ENCODE results near the gene TTC13. TPM values are rescaled to one million over a fixed set of nuclear protein-coding genes. Genes with fewer than 3 reads are reported as not detected.
A peak's percentile ranks its signal among the peaks of the same experiment; 100 is the strongest.

TTC13 gene
- polyA plus RNA-seq, 3 donors, result 9.2 to 24.4 (median 10.8) TPM

DNA sequence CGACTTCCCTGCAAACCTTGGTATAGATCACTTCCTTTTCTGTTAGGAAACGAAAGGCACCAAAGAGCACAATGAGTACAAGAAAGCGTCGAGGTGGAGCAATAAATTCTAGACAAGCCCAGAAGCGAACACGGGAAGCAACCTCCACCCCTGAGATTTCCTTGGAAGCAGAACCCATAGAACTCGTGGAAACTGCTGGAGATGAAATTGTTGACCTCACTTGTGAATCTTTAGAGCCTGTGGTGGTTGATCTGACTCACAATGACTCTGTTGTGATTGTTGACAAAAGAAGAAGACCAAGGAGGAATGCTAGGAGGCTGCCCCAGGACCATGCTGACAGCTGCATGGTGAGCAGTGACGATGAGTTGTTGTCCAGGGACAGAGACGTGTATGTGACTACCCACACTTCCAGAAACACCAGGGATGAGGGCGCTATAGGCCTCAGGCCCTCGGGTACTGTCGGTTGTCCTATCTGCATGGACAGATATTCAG lies 42.9 kb upstream of the TTC13 start:
- Histone ChIP-seq H2AFZ (ENCODE audit: insufficient read depth, low read depth, low read length, poor library complexity, severe bottlenecking) (no peak overlapping the region), H3K9me3 (replicated peaks in 1 of 2; ENCODE audit: control insufficient read depth in 1 of 2, insufficient read depth in 1 of 2, low read length in 2 of 2) (no peaks in the 10 kb centered on the region), H3K9ac (ENCODE audit: insufficient read depth, low read length, poor library complexity, severe bottlenecking) (no peak overlapping the region), H3K36me3 (replicated peaks in 1 of 2; ENCODE audit: control insufficient read depth in 1 of 2, insufficient read depth in 2 of 2, low read length in 2 of 2) (no peaks in the 10 kb centered on the region), H4K20me1 (ENCODE audit: insufficient read depth, low read length) (no peaks in the 10 kb centered on the region), H3K4me2 (replicated peaks; ENCODE audit: extremely low read depth, low read length, poor library complexity, severe bottlenecking) (no peak overlapping the region), H3K27me3 (ENCODE audit: control insufficient read depth in 2 of 2, insufficient read depth in 2 of 2, low read length in 2 of 2) (no peaks in the 10 kb centered on the region), H3K4me3 (replicated peaks in 1 of 3; ENCODE audit: low read depth in 2 of 3, low read length in 3 of 3) (peak overlapping the region in 1 of 3 experiments; percentile 63), H3K79me2 (ENCODE audit: insufficient read depth, low read length) (no peaks in the 10 kb centered on the region), H3K27ac (ENCODE audit: low read depth in 1 of 2, low read length in 2 of 2) (no peak overlapping the region), H3K4me1 (ENCODE audit: control insufficient read depth in 1 of 2, insufficient read depth in 2 of 2, low read length in 2 of 2) (peaks cover 25 to 27% of the 10 kb centered on the region in 2 donors)
- Mint-ChIP-seq H3K4me1 (peaks cover 28% of the 10 kb centered on the region), H3K4me3 (no peak overlapping the region), H3K36me3 (peaks cover 6 to 8% of the 10 kb centered on the region in 2 donors), H3K27me3 (ENCODE audit: low read depth in 3 of 3) (peaks cover 0 to 4% (median 3%) of the 10 kb centered on the region in 3 donors), H3K27ac (peak overlapping the region in 3 of 7 donors; percentile 26 to 66 (median 41)), H3K9me3 (peaks cover 0 to 2% (median 0%) of the 10 kb centered on the region in 7 donors)
- 51% methylated on average over 10 of the region's 12 CpGs for whole genome bisulfite sequencing (ENCODE audit: insufficient coverage)
- TF ChIP-seq, protein P1, sequence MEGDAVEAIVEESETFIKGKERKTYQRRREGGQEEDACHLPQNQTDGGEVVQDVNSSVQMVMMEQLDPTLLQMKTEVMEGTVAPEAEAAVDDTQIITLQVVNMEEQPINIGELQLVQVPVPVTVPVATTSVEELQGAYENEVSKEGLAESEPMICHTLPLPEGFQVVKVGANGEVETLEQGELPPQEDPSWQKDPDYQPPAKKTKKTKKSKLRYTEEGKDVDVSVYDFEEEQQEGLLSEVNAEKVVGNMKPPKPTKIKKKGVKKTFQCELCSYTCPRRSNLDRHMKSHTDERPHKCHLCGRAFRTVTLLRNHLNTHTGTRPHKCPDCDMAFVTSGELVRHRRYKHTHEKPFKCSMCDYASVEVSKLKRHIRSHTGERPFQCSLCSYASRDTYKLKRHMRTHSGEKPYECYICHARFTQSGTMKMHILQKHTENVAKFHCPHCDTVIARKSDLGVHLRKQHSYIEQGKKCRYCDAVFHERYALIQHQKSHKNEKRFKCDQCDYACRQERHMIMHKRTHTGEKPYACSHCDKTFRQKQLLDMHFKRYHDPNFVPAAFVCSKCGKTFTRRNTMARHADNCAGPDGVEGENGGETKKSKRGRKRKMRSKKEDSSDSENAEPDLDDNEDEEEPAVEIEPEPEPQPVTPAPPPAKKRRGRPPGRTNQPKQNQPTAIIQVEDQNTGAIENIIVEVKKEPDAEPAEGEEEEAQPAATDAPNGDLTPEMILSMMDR (IDR thresholded peaks at IDR 0.05), result no peak
- intact Hi-C loops (cut with micrococcal nuclease), result no loop called here
- peak in 1 of 3 donors; percentile 18 for DNase-seq

DNA sequence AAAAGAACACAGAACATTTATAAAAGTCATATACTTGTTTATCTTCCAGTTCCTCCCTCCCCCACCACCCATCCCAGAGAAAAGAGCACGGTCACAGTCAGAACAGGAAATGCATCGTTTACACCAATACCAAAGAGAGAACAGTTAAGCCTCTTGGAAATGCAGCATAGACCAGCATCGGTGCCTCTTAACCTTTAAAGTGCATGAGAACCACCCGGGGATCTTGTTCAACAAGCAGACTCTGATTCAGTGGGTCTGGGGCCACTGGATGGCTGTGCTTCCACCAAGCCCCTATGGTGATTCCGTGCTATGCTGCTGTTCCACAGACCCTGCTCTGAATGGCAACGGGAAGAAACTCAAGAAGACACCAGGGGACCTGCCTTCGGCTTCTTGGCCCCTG lies 42.2 kb upstream of the TTC13 start:
- Histone ChIP-seq H3K9me3 (replicated peaks in 1 of 2; ENCODE audit: control insufficient read depth in 1 of 2, insufficient read depth in 1 of 2, low read length in 2 of 2) (no peaks in the 10 kb centered on the region), H3K79me2 (ENCODE audit: insufficient read depth, low read length) (no peaks in the 10 kb centered on the region), H3K27me3 (ENCODE audit: control insufficient read depth in 2 of 2, insufficient read depth in 2 of 2, low read length in 2 of 2) (no peaks in the 10 kb centered on the region), H3K9ac (ENCODE audit: insufficient read depth, low read length, poor library complexity, severe bottlenecking) (no peak overlapping the region), H3K36me3 (replicated peaks in 1 of 2; ENCODE audit: control insufficient read depth in 1 of 2, insufficient read depth in 2 of 2, low read length in 2 of 2) (no peaks in the 10 kb centered on the region), H2AFZ (ENCODE audit: insufficient read depth, low read depth, low read length, poor library complexity, severe bottlenecking) (peak overlapping the region; percentile 44), H3K4me2 (replicated peaks; ENCODE audit: extremely low read depth, low read length, poor library complexity, severe bottlenecking) (peak overlapping the region; percentile 68), H3K27ac (ENCODE audit: low read depth in 1 of 2, low read length in 2 of 2) (peak overlapping the region in 1 of 2 donors; percentile 52), H4K20me1 (ENCODE audit: insufficient read depth, low read length) (no peaks in the 10 kb centered on the region), H3K4me1 (ENCODE audit: control insufficient read depth in 1 of 2, insufficient read depth in 2 of 2, low read length in 2 of 2) (peaks cover 25 to 27% of the 10 kb centered on the region in 2 donors), H3K4me3 (replicated peaks in 1 of 3; ENCODE audit: low read depth in 2 of 3, low read length in 3 of 3) (peak overlapping the region in 1 of 3 experiments; percentile 63)
- H3K4me1 Mint-ChIP-seq, result peaks cover 28% of the 10 kb centered on the region
- H3K27me3 Mint-ChIP-seq (ENCODE audit: low read depth in 3 of 3), result peaks cover 0 to 3% (median 0%) of the 10 kb centered on the region in 3 donors
- WGBS (ENCODE audit: insufficient coverage), result 47% methylated on average over 5 of the region's 7 CpGs
- no peak for DNase-seq
- H3K27ac Mint-ChIP-seq, result peak overlapping the region in 6 of 7 donors; percentile 2 to 85 (median 66)
- peak overlapping the region; percentile 79 to 88 for H3K4me3 Mint-ChIP-seq
- TF ChIP-seq, protein P1 (IDR thresholded peaks at IDR 0.05), result no peak
- peaks cover 6 to 8% of the 10 kb centered on the region in 2 donors for H3K36me3 Mint-ChIP-seq
- H3K9me3 Mint-ChIP-seq, result peaks cover 0 to 2% (median 0%) of the 10 kb centered on the region in 7 donors
- intact Hi-C loops (cut with micrococcal nuclease), result no loop called here

Measured in CD14-positive monocyte (primary cell).